Measurements from ENCODE around the gene GALNT12. TPM values are rescaled to one million over a fixed set of nuclear protein-coding genes. Genes with fewer than 3 reads are reported as not detected.

The GALNT12 gene
- total RNA-seq, 1 experiment from 2014 or later, result 2.7 TPM

DNA sequence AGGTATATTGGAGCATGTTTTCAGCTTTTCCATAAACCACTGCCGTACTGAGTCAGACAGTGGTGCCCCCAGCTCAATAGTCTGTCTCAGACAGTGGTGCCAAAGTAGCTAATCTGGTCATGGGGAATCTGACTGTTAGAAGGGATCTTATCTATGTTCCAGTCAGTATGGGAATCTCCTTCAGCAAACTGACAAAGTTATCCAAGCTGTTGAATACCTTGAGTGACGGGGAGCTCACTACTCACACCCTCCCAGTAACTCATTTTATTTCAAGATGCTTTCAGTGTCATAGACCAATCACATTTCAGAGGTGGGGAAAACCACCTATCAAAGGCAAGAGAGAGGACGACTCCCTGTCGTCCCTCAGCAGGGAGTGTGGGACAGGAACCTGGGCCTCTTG lies 29.9 kb upstream of the GALNT12 start:
- no peak for DNase-seq
- no peaks in the 10 kb centered on the region for H3K4me1 ChIP-seq
- H3K27me3 ChIP-seq, result no peaks in the 10 kb centered on the region
- H3K27ac ChIP-seq, result no peak overlapping the region
- no peak overlapping the region for H3K4me3 ChIP-seq
- H3K9me3 ChIP-seq (replicated peaks), result no peaks in the 10 kb centered on the region
- H3K36me3 ChIP-seq, result peaks cover 30% of the 10 kb centered on the region

DNA sequence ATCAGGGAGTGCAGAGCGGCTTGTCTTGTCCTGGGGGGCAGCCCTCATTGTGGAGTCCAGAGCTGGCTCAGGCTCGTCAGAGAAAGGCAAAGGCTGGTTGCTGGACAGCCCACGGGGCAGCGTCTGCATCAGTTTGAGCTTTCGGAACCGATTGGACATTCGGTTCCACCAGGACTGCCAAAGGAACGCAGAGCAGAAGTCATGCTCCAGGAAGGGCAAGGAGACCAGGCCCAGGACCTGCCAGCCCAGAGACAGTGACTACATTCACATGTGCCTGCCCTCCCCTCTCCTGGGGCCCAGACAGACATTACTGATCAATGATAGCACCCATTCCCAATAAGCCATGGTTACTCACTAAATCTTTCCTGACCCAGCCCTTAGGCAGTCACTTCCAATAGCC lies 29.2 kb upstream of the GALNT12 start:
- Histone ChIP-seq H3K27me3 (no peaks in the 10 kb centered on the region), H3K27ac (no peak overlapping the region), H3K4me3 (no peak overlapping the region), H3K9me3 (replicated peaks) (no peaks in the 10 kb centered on the region), H3K36me3 (peaks cover 34% of the 10 kb centered on the region), H3K4me1 (peaks cover 2% of the 10 kb centered on the region)
- DNase-seq, result no peak

DNA sequence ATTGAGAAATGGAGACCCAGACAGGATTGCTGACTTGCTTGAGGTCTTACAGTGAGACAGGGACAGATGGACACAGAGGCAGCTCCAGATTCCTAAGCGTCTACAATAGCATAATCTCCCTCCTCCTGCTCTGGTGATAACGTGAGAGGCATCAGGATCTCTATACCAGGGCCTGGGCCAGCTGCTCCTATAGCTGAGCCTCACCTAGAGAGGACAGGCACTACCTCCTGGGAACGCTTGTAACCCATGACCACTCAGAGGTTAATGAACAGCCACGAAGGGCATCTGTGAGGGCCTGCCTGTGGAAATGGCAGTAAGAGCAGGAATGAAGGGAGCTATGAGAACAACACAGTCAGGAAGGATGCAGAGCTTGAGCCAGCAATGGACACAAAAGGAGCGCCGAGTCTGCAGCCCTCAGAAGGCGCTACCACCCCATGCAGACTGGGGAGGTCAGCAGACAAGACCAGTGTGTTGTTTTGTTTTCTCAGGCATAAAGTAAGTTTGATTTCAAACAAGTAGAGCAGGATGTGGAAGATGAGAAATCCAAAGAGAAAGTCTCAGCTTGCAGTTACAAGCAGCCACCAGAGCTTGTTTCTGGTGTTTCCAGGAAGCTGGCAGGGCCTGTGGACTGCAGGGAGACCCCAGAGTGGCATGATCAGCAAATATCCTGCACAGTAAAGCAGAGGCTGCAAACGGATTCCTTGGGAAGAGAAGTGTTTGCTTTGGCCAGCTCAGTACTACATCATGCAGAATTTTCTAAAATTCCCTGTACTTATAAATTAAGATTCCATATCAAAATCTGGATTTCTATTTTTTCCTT lies 28.5 kb upstream of the GALNT12 start:
- Histone ChIP-seq H3K27me3 (no peaks in the 10 kb centered on the region), H3K9me3 (replicated peaks) (no peaks in the 10 kb centered on the region), H3K4me3 (no peak overlapping the region), H3K36me3 (peaks cover 36% of the 10 kb centered on the region), H3K27ac (no peak overlapping the region), H3K4me1 (peaks cover 9% of the 10 kb centered on the region)
- DNase-seq, result no peak

DNA sequence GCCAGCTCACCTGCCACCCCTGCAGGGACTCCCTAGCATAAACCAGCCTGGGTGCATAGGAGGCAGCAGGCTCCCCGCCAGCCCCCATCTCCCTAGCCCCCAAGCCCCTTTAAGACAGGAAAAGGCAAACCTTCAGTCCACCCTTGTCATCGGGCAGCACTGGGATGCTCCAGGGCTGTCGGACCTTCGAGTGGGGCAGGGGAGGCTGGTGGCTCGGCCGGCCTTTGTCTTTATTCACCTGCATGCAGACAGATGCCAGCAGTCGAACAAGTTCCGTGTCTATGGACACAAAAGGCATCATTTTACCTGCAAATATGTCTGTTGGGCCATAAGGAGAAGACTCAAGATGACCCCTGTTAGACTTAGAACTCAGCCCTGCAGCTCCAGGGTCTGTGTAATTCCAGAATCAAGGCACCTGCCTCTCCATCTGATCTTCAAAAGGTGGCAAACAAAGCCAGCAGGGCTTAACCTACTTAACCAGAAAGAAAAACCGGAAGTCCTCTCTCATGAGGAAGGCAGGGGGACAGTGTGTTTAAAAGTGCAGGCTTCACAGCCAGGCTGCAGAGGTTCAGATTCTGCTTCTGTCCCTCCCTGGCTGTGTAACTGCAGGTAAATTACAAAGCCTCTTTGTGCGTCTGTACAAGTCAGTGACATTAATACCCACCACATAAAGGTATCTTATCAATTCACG lies 27.3 kb upstream of the GALNT12 start:
- Histone ChIP-seq H3K4me1 (peaks cover 21% of the 10 kb centered on the region), H3K36me3 (peaks cover 45% of the 10 kb centered on the region), H3K27me3 (no peaks in the 10 kb centered on the region), H3K27ac (no peak overlapping the region), H3K4me3 (no peak overlapping the region), H3K9me3 (replicated peaks) (no peaks in the 10 kb centered on the region)
- no peak for DNase-seq

DNA sequence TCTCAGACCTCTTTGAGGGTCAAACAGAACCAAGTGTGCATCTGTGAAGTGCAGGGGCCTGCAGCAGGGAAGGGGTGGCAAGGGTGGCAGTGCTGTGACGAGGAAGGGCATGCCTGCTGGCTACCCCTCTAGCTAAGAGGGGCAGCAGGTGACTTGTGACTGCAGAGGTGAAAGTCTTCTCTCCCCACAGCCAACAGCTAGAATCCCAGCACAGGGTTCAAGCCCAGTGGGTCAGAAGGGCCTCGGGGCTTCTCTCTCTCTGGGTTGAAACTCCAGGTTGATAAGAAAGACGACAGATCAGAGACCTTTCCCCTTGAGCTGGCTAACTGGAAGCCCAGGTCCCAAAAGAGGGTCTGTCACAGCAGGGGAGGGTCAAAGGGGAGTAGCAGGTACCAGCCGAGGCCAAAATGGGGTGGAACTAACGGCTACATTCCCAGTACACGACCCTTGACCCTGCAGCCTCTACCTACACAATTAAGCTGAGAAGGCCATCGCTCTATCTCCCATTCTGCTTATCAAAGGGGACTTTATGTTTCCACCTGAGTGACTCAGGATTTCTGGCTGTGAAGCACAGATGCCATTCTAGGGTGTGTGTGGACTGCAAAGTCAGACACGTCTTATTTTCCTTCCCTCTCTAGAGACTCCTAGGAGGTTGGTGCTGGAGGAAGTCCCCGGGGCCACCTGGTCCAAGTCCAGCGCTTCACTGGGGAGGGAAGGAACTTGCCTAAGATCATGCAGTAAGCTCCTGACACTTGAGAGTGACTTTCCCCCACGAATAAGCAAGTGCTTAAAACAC lies 25.7 kb upstream of the GALNT12 start:
- H3K9me3 ChIP-seq (replicated peaks), result no peaks in the 10 kb centered on the region
- H3K4me3 ChIP-seq, result no peak overlapping the region
- H3K4me1 ChIP-seq, result peaks cover 28% of the 10 kb centered on the region
- H3K27ac ChIP-seq, result no peak overlapping the region
- H3K36me3 ChIP-seq, result peaks cover 42% of the 10 kb centered on the region
- DNase-seq, result no peak
- no peaks in the 10 kb centered on the region for H3K27me3 ChIP-seq

DNA sequence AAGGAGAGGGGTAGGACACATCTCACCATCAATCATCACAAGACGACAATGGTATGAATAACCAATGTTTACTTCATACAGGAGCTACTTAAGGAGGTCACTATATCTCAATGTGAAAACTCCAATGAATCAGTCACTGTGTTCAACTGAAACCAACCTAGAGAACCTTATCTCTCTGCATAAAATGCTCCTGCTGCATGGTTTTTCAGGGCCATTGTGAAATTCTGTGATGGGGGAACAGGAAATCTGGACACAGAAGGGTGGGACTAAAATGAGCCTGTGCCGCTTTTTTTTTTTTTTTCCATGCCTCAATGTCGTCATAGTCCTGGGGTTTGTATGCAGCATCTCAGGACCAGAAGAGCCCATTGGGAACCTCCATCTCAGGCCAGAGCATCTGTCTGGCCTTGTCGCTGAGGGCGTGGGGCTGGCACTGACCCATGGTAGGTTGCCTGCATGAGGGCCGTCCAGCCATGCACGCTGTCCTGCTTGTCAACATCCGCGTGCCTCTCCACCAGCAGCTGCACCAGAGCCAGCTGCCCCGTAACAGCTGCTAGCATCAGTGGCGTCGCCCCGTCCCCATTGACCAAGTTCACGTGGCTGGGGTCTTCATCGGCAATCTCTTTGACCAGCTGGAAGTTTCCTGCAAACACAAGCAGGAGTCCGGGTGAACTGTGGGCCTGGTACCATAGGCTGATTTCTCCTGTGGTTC lies 23.8 kb upstream of the GALNT12 start:
- Histone ChIP-seq H3K4me1 (peaks cover 28% of the 10 kb centered on the region), H3K36me3 (peaks cover 41% of the 10 kb centered on the region), H3K4me3 (no peak overlapping the region), H3K27me3 (no peaks in the 10 kb centered on the region), H3K27ac (peak overlapping the region; percentile 84), H3K9me3 (replicated peaks) (no peaks in the 10 kb centered on the region)
- peak; percentile 80 to 82 for DNase-seq

DNA sequence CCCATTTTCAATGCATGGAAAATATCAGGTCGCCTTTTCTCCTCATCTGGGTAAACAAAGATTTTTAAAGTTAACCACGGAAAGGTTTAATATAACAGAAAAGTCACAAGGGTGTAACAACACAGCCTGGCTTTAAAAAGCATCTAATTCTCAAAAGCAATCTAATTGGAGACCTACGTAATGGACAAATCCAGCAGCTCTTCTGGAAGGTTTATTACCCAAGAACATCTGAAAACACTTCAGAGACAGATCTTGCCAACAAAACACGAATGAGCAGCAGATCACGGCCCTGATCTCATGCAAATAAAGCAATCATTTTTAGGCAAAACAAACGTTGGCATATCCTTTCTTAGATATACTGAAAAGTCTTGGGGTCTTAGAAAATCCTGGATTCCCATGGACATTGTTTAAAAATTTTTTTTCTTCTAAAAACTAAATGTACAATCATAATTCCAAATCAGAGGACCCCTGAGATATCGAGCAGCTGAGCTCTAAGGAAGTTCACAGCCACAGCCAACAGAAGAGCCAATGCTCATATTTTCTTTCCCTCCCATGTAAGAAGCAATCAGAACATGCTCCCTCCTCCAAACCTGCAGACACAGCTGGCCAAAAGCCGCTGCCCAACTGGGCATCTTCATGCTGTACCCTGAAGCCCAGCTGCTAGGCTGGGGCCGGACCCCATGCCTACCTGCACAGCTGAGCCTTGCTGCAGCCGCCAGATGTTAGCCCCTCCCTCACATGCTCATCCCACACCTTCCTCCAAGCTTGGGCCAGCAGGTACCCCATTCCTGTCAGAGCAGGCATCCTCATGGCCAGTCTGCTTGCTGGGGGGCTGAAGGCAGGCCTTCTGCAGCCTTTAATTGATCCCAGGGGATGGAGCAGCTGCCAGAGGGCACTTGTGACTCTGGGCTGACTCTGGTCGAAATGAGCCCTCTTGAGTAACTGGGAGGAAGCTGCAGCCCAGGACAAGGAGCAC lies 22.4 kb upstream of the GALNT12 start:
- Histone ChIP-seq H3K9me3 (replicated peaks) (no peaks in the 10 kb centered on the region), H3K4me1 (peaks cover 35% of the 10 kb centered on the region), H3K4me3 (no peak overlapping the region), H3K36me3 (peaks cover 54% of the 10 kb centered on the region), H3K27me3 (no peaks in the 10 kb centered on the region), H3K27ac (peak overlapping the region; percentile 84)
- peak; percentile 64 to 68 for DNase-seq

DNA sequence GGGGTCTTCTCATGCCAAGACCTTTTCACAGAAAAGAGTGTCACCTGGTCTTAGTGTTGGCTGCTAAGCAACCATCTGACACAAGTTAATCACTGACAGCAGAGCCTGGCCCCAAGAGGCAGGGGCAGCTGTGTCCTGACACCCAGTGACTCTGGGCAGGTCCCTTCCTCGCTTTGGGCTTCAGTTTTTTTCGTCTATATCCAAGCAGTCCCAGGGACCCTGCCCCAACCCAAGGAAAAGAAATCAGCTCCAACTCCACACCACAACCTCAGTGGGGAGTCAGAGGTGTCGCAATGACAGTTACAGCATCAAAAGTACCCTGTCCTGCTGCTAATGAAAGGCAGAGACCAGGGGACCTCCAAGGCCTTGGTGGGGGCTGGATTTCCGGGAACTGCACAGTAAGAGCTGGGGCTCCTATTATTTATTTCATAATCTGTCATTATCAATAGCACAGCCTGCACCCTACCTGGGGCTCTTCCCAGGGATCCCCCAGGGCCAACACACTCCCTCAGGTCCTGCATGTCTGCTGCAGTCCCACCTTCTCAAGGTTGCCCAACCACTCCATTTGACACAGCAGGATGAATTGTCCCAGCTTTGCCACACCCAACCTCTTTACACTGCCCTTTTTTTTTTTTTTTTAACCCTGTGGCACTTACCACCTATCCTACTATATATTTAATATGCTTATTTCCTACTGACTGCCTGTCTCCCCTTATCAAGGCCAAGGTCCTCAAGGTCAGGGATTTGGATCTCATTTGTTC lies 20.5 kb upstream of the GALNT12 start:
- H3K27me3 ChIP-seq, result no peaks in the 10 kb centered on the region
- no peak overlapping the region for H3K4me3 ChIP-seq
- H3K27ac ChIP-seq, result no peak overlapping the region
- no peaks in the 10 kb centered on the region for H3K9me3 ChIP-seq (replicated peaks)
- H3K36me3 ChIP-seq, result peaks cover 43% of the 10 kb centered on the region
- no peak for DNase-seq
- H3K4me1 ChIP-seq, result peaks cover 52% of the 10 kb centered on the region

DNA sequence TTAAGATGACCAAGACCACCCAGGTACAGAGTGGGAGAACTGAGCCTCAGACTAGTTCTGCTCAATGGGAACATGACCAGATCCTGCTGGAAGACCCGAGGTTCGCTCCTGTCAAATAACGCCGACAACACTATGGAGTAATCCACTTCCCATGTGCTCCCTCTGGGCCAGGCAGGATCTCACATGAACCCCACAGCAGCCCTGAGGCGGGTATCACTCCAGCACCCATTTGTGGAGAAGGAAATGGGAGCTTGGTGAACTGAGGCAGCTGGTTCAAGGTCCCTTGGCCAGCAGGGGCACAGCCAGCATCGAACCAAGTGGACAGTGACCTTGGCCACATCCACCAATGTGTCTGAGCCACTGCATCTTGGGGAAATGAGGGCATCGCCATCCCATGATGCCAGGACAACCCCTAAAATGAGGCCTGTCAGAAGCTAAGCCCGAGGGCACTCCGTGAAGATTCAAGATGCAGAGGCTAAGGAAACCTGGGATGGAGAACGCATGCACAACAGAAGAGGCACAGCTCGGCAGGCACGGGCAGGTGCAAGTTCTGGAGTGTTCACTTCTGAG lies 19.6 kb upstream of the GALNT12 start:
- peaks cover 34% of the 10 kb centered on the region for H3K36me3 ChIP-seq
- no peak overlapping the region for H3K4me3 ChIP-seq
- H3K27me3 ChIP-seq, result no peaks in the 10 kb centered on the region
- H3K4me1 ChIP-seq, result peaks cover 54% of the 10 kb centered on the region
- no peaks in the 10 kb centered on the region for H3K9me3 ChIP-seq (replicated peaks)
- no peak overlapping the region for H3K27ac ChIP-seq
- no peak for DNase-seq

DNA sequence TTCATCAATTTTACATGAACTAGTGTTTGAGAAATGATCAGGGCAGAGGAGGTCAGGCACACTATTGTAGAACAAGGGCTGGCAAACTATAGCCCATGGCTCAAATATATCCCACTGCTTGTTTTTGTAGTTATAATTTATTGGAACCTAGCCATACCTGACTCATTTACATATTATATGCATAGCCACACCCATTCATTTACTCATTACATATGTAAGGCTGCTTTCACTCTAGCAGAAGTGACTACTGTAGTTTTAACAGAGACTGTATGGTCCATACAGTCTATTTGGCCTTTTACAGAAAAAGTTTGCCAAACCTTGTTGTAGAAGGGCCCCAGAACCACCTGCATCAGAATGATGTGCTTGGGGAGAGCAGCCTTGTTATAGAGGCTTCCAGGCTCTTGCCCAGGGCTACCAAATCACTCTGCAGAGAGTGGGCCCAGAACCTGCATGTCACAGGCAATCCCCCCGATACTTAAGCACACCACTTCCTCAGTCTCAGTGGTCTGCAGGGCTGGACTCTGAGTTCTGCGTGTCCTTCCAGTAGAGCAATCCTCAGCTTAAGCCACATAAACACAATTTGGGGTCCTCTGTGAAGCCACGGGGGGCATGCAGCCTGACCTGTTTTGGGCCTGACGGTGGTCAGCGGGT lies 17.9 kb upstream of the GALNT12 start:
- Histone ChIP-seq H3K27ac (peak overlapping the region; percentile 82), H3K27me3 (no peaks in the 10 kb centered on the region), H3K4me1 (peaks cover 39% of the 10 kb centered on the region), H3K9me3 (replicated peaks) (no peaks in the 10 kb centered on the region), H3K36me3 (peaks cover 25% of the 10 kb centered on the region), H3K4me3 (no peak overlapping the region)
- DNase-seq, result no peak

DNA sequence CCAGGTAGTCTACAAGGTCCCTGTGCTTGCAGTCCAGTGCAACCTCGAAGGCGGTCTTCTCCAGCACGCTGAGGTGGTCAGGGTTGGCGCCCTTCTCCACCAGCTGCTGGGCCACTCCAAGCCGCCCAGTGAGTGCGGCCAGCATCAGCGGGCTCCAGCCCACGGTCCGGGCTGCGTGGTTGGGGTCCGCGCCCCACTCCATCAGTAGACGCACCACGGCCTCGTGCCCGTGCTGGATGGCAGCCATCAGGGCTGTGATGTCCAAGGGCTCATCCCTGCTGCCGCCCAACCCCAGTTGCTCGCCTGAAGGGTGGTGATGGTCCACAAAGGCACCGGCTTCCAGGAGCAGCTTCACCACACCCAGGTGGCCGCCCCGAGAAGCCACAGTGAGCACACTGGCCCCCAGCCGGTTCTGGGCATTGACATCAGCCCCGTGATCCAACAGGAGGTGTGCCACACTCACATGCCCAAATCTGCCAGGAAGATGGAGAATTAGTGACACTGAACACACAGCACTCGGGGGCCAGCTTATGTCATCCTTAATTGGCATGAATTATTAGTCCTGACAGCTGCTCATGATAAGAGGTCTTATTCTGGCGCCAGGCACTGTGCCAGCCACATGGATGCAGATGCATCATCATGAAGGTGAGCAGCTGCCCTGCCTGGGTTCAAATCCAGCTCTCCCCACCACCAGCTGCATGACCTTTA lies 17.2 kb upstream of the GALNT12 start:
- H3K4me3 ChIP-seq, result no peak overlapping the region
- H3K27ac ChIP-seq, result peak overlapping the region; percentile 82
- H3K27me3 ChIP-seq, result no peaks in the 10 kb centered on the region
- peaks cover 21% of the 10 kb centered on the region for H3K36me3 ChIP-seq
- no peaks in the 10 kb centered on the region for H3K9me3 ChIP-seq (replicated peaks)
- DNase-seq, result peak; percentile 93 to 94
- peaks cover 32% of the 10 kb centered on the region for H3K4me1 ChIP-seq

Measured in SJCRH30 (cell line).